ENCODE measurements around the gene PAX4.

DNA sequence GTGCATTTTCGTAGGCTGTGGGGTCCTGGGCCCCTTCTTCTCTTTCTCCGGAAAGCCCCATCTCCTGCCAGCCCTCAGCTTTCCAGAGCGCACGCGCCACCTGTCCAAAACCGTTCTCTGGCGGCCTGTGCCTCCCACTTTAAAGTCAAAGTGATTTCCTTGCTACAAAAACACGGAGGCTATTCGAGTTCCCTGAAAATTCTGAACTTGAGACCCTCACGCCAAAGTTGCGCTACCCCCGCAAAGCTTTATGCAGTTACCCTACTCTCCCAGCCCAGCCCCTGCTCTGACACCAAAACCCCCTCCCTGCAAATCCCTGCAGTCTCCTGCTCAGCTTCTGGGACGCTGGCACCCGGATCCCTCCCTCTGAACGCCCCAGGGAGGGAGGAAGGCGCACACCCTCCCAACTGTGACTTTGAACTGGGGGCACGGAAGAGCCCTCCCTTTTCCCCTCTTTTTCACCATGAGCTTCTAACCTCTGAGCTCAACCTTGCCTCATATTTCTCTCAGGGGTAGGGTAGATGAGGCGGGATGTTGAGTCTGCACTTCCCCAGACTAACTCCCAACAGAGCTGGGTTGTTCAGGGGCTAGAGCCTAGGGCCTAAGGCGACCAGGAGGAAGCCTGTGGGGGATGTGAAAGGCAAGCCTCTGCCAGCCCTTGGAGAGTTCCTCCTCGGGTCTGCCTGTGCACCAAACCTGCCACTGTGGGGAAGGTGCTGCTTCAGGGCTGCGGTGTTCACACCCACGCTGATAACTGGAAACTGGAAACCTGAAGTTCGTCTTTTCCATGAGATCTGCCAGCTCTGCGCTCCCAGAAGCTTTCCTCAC lies 2.7 kb upstream of the PAX4 start:
- TF ChIP-seq, protein P1, sequence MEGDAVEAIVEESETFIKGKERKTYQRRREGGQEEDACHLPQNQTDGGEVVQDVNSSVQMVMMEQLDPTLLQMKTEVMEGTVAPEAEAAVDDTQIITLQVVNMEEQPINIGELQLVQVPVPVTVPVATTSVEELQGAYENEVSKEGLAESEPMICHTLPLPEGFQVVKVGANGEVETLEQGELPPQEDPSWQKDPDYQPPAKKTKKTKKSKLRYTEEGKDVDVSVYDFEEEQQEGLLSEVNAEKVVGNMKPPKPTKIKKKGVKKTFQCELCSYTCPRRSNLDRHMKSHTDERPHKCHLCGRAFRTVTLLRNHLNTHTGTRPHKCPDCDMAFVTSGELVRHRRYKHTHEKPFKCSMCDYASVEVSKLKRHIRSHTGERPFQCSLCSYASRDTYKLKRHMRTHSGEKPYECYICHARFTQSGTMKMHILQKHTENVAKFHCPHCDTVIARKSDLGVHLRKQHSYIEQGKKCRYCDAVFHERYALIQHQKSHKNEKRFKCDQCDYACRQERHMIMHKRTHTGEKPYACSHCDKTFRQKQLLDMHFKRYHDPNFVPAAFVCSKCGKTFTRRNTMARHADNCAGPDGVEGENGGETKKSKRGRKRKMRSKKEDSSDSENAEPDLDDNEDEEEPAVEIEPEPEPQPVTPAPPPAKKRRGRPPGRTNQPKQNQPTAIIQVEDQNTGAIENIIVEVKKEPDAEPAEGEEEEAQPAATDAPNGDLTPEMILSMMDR (IDR thresholded peaks at IDR 0.05; ENCODE audit: insufficient read depth, low read length), result no peak
- TF ChIP-seq, protein P2, sequence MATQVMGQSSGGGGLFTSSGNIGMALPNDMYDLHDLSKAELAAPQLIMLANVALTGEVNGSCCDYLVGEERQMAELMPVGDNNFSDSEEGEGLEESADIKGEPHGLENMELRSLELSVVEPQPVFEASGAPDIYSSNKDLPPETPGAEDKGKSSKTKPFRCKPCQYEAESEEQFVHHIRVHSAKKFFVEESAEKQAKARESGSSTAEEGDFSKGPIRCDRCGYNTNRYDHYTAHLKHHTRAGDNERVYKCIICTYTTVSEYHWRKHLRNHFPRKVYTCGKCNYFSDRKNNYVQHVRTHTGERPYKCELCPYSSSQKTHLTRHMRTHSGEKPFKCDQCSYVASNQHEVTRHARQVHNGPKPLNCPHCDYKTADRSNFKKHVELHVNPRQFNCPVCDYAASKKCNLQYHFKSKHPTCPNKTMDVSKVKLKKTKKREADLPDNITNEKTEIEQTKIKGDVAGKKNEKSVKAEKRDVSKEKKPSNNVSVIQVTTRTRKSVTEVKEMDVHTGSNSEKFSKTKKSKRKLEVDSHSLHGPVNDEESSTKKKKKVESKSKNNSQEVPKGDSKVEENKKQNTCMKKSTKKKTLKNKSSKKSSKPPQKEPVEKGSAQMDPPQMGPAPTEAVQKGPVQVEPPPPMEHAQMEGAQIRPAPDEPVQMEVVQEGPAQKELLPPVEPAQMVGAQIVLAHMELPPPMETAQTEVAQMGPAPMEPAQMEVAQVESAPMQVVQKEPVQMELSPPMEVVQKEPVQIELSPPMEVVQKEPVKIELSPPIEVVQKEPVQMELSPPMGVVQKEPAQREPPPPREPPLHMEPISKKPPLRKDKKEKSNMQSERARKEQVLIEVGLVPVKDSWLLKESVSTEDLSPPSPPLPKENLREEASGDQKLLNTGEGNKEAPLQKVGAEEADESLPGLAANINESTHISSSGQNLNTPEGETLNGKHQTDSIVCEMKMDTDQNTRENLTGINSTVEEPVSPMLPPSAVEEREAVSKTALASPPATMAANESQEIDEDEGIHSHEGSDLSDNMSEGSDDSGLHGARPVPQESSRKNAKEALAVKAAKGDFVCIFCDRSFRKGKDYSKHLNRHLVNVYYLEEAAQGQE (IDR thresholded peaks at IDR 0.05; ENCODE audit: insufficient replicate concordance, low read depth), result no peak
- TF ChIP-seq POLR2AphosphoS5 (IDR thresholded peaks at IDR 0.05; ENCODE audit: low read depth), result no peak
- TF ChIP-seq GABPA (IDR thresholded peaks at IDR 0.05; ENCODE audit: low read depth), result no peak
- no peak; the same call in 1 of the 2 replicates for TF ChIP-seq SPI1 (IDR thresholded peaks at IDR 0.05; ENCODE audit: borderline replicate concordance, low read depth)
